EH (cell line): ENCODE results near the gene TRABD2B.

Experiments
- DNase-seq: peaks from one replicate; pipeline ENCODE4 v3.0.0-alpha.2; 2015; ENCODE audit warnings: low read depth

Gene TRABD2B

GRCh38 chr1:47997289-47998200, at the start of gene TRABD2B:
Gene TRABD2B, minus strand, starts transcription at chr1:47997385.
- peak; percentile 63 for DNase-seq

- DNase-seq = no peak
Measured at GRCh38 chr1:48044311-48044710, 47.1 kb upstream of the TRABD2B start.

- no peak for DNase-seq
Measured at GRCh38 chr1:48043622-48044021, 46.4 kb upstream of the TRABD2B start.

- no peak for DNase-seq
Measured at GRCh38 chr1:48040154-48040553, 43.0 kb upstream of the TRABD2B start.

- DNase-seq = no peak
Measured at GRCh38 chr1:48039088-48040054, 42.2 kb upstream of the TRABD2B start.

GRCh38 chr1:48038270-48038767, 41.1 kb upstream of the TRABD2B start:
- no peak for DNase-seq

- no peak for DNase-seq
Measured at GRCh38 chr1:48036710-48037355, 39.6 kb upstream of the TRABD2B start.

GRCh38 chr1:48035371-48036141, 38.4 kb upstream of the TRABD2B start:
- no peak for DNase-seq

GRCh38 chr1:48033495-48034045, 36.4 kb upstream of the TRABD2B start:
- DNase-seq = no peak

GRCh38 chr1:48031676-48032075, 34.5 kb upstream of the TRABD2B start:
- no peak for DNase-seq

GRCh38 chr1:48030696-48031365, 33.6 kb upstream of the TRABD2B start:
- no peak for DNase-seq

- no peak for DNase-seq
Measured at GRCh38 chr1:48030211-48030610, 33.0 kb upstream of the TRABD2B start.

GRCh38 chr1:48028218-48029069, 31.3 kb upstream of the TRABD2B start:
- no peak for DNase-seq

- no peak for DNase-seq
Measured at GRCh38 chr1:48027533-48027835, 30.3 kb upstream of the TRABD2B start.

- no peak for DNase-seq
Measured at GRCh38 chr1:48026701-48027532, 29.7 kb upstream of the TRABD2B start.

- DNase-seq = no peak
Measured at GRCh38 chr1:48026275-48026674, 29.1 kb upstream of the TRABD2B start.

GRCh38 chr1:48025076-48025475, 27.9 kb upstream of the TRABD2B start:
- DNase-seq = no peak

- no peak for DNase-seq
Measured at GRCh38 chr1:48023488-48023887, 26.3 kb upstream of the TRABD2B start.

- DNase-seq = no peak
Measured at GRCh38 chr1:48022306-48022705, 25.1 kb upstream of the TRABD2B start.
